ENCODE results near the gene PRKCD.

PRKCD gene

DNA sequence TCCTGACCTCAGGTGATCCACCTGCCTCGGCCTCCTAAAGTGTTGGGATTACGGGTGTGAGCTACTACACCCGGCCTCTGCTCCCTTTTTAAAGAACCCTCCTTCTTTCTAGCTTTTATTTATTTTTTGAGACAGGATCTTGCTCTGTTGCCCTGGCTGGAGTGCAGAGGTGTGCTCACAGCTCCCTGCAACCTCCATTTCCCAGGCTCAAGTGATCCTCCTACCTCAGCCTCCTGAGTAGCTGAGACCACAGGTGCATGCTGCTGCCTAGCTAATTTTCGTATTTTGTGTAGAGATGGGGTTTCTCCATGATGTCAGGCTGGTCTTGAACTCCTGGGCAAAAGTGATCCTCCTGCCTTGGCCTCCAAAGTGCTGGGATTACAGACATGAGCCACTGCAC, 60.3 kb downstream of the PRKCD start:
- peaks cover 36% of the 10 kb centered on the region for H3K36me3 ChIP-seq
- no peaks in the 10 kb centered on the region for H3K9me3 ChIP-seq (ENCODE audit: severe bottlenecking)
- H3K27ac ChIP-seq: no peak overlapping the region
- H3K4me3 ChIP-seq (ENCODE audit: low read depth, low read length): no peak overlapping the region
- no peak for DNase-seq
- no peaks in the 10 kb centered on the region for H3K27me3 ChIP-seq (ENCODE audit: insufficient read depth, low read depth, severe bottlenecking)
- TF ChIP-seq CTCF (IDR thresholded peaks at IDR 0.05; ENCODE audit: low read depth, low read length): no peak

DNA sequence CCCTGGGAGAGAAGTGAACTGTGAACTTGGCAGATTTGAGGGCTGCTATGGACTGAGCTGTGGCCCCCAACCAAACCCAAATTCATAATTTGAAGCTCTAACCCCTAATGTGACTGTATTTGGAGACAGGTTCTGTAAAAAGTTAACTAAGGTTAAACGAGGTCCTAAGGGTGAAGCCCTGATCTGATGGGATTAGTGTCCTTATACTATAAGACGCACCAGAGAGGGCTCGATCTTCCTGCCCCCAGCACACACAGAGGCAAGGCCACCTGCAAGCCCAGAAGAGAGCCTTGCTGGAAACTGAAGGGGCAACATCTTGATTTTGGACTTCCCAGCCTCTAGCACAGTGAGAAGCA, 60.8 kb downstream of the PRKCD start:
- Histone ChIP-seq H3K27ac (no peak overlapping the region), H3K9me3 (ENCODE audit: severe bottlenecking) (no peaks in the 10 kb centered on the region), H3K27me3 (ENCODE audit: insufficient read depth, low read depth, severe bottlenecking) (no peaks in the 10 kb centered on the region), H3K4me3 (ENCODE audit: low read depth, low read length) (no peak overlapping the region), H3K36me3 (peaks cover 41% of the 10 kb centered on the region)
- TF ChIP-seq CTCF (IDR thresholded peaks at IDR 0.05; ENCODE audit: low read depth, low read length): no peak
- no peak for DNase-seq

- peaks cover 44% of the 10 kb centered on the region for H3K36me3 ChIP-seq
- no peaks in the 10 kb centered on the region for H3K9me3 ChIP-seq (ENCODE audit: severe bottlenecking)
- no peaks in the 10 kb centered on the region for H3K27me3 ChIP-seq (ENCODE audit: insufficient read depth, low read depth, severe bottlenecking)
- no peak overlapping the region for H3K27ac ChIP-seq
- no peak overlapping the region for H3K4me3 ChIP-seq (ENCODE audit: low read depth, low read length)
- DNase-seq: no peak
- TF ChIP-seq CTCF (IDR thresholded peaks at IDR 0.05; ENCODE audit: low read depth, low read length): no peak
Observed at GRCh38 chr3:53222183-53222901, 61.3 kb downstream of the PRKCD start.

DNA sequence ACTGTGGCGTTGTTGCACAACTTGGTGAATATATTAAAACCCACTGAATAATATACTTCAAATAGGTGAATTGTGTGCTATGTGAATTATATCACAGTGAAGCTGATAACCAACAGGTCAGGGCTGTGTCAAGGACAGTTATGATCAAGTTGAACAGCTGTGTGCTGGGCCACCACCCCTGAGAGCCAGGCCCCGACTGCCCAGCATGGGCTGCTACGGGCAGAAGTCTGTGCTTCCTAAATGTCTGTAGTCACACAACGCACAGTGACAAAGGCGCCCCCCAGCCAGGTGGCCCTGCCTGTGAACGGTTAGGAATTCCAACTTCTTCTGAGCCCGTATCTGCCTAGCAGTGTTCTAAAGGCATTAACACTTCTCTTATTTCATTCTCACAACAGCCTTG, 62.0 kb downstream of the PRKCD start:
- H3K9me3 ChIP-seq (ENCODE audit: severe bottlenecking): no peaks in the 10 kb centered on the region
- H3K36me3 ChIP-seq: peaks cover 50% of the 10 kb centered on the region
- no peak overlapping the region for H3K27ac ChIP-seq
- TF ChIP-seq CTCF (IDR thresholded peaks at IDR 0.05; ENCODE audit: low read depth, low read length): no peak
- H3K4me3 ChIP-seq (ENCODE audit: low read depth, low read length): no peak overlapping the region
- no peak for DNase-seq
- no peaks in the 10 kb centered on the region for H3K27me3 ChIP-seq (ENCODE audit: insufficient read depth, low read depth, severe bottlenecking)

DNA sequence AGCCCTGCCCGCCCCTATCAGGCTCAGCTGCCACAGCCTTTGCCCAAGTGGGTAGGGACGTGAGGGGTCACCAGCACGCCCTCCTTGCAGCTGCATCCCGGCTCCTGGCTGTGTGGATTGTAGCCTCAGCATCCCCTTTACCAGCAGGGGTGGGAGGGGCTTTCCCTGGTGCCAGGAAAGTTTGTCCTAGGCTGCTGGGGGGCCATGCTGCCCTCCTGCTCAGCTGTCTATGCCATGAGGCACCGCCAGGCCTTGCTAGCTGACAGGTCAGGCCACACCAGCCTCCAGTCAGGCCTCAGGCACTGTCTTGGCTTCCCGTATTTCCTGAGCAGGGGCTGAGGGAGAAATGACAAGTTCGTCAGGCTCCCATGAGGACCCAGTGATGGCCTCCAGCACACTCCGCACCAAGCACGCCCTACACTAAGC, 62.5 kb downstream of the PRKCD start:
- H3K4me3 ChIP-seq (ENCODE audit: low read depth, low read length): no peak overlapping the region
- DNase-seq: no peak
- no peak overlapping the region for H3K27ac ChIP-seq
- H3K9me3 ChIP-seq (ENCODE audit: severe bottlenecking): no peaks in the 10 kb centered on the region
- H3K27me3 ChIP-seq (ENCODE audit: insufficient read depth, low read depth, severe bottlenecking): no peaks in the 10 kb centered on the region
- H3K36me3 ChIP-seq: peaks cover 56% of the 10 kb centered on the region
- TF ChIP-seq CTCF (IDR thresholded peaks at IDR 0.05; ENCODE audit: low read depth, low read length): no peak

- H3K27ac ChIP-seq: no peak overlapping the region
- no peaks in the 10 kb centered on the region for H3K27me3 ChIP-seq (ENCODE audit: insufficient read depth, low read depth, severe bottlenecking)
- no peak for TF ChIP-seq CTCF (IDR thresholded peaks at IDR 0.05; ENCODE audit: low read depth, low read length)
- peaks cover 60% of the 10 kb centered on the region for H3K36me3 ChIP-seq
- no peak overlapping the region for H3K4me3 ChIP-seq (ENCODE audit: low read depth, low read length)
- no peak for DNase-seq
- no peaks in the 10 kb centered on the region for H3K9me3 ChIP-seq (ENCODE audit: severe bottlenecking)
Observed at GRCh38 chr3:53224026-53224425, 63.0 kb downstream of the PRKCD start.
